AG04449 (cell line): Measurements from ENCODE around the gene COPS4.

Experiments
- CTCF ChIA-PET: fragments of 350-600 bp; formaldehyde crosslinking; extraction: SDS; loops from one replicate; lab custom pipeline; 2021; ENCODE audit warnings: antibody characterized with exemption; lab: Yijun Ruan, JAX
- POLR2A ChIA-PET: fragments of 400-600, 350-600 bp; formaldehyde crosslinking; extraction: SDS; loops from one replicate; lab custom pipeline; 2020; ENCODE audit warnings: antibody characterized with exemption, inconsistent platforms; lab: Yijun Ruan, JAX
- DNase-seq: peaks from one replicate; pipeline ENCODE4 v3.0.0-alpha.2; 2010; ENCODE audit warnings: low read depth, low spot score
- H3K4me3 ChIP-seq: 2 replicates; pipeline ENCODE4 v1.5.1; 2011; ENCODE audit warnings: low read depth, mild to moderate bottlenecking, control low read depth, low read length
- TF ChIP-seq, protein P1 (sequence below): IDR thresholded peaks from one replicate; pipeline ENCODE4 v1.5.1; 2011; ENCODE audit warnings: mild to moderate bottlenecking, moderate library complexity, low read length, control low read depth, inconsistent platforms; ENCODE audit not compliant: insufficient read depth; ENCODE audit errors: missing control alignments

COPS4 gene

GRCh38 chr4:83093060-83093640, 58.2 kb downstream of the COPS4 start:
- H3K4me3 ChIP-seq, result no peak overlapping the region
- TF ChIP-seq, protein P1, sequence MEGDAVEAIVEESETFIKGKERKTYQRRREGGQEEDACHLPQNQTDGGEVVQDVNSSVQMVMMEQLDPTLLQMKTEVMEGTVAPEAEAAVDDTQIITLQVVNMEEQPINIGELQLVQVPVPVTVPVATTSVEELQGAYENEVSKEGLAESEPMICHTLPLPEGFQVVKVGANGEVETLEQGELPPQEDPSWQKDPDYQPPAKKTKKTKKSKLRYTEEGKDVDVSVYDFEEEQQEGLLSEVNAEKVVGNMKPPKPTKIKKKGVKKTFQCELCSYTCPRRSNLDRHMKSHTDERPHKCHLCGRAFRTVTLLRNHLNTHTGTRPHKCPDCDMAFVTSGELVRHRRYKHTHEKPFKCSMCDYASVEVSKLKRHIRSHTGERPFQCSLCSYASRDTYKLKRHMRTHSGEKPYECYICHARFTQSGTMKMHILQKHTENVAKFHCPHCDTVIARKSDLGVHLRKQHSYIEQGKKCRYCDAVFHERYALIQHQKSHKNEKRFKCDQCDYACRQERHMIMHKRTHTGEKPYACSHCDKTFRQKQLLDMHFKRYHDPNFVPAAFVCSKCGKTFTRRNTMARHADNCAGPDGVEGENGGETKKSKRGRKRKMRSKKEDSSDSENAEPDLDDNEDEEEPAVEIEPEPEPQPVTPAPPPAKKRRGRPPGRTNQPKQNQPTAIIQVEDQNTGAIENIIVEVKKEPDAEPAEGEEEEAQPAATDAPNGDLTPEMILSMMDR, result no peak
- ChIA-PET CTCF (interaction anchor here (1.0 to 4.6 kb wide), 3 partner anchors 16 to 158 kb away, joined by 3 to 29 read pairs (median 7); no protein-coding TSS in a partner anchor), POLR2A (no interaction called here)
- DNase-seq, result no peak

GRCh38 chr4:83096397-83096796, 61.4 kb downstream of the COPS4 start:
- TF ChIP-seq, protein P1, result no peak
- H3K4me3 ChIP-seq, result no peak overlapping the region
- ChIA-PET POLR2A (no interaction called here), CTCF (interaction anchor here (1.1 to 4.6 kb wide), 4 partner anchors 10 to 24 kb away, joined by 4 to 29 read pairs (median 4); no protein-coding TSS in a partner anchor)
- no peak for DNase-seq

DNA sequence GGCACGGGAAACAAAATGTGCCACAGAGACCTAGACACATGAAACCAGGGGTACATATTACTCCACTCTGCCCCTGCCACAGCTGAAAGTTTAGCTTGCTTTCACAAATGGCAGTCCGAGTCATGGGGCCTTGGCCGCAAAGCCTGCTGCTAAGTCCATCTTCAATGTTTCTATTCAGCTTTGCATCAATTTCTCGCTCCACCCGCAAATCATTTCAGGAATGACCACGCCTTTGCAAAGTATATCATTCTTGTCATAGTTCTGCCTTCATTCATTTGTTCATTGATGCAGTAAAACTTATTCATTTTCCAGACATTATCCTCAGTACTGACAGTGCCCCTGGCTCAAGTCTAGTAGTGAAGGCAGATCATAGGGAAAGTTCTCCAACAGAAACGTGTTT, 70.0 kb downstream of the COPS4 start:
- TF ChIP-seq, protein P1, result no peak
- CTCF ChIA-PET, result interaction anchor here (1.4 kb wide), 1 partner anchor 167 kb away, joined by 3 read pairs; no protein-coding TSS in a partner anchor

DNA sequence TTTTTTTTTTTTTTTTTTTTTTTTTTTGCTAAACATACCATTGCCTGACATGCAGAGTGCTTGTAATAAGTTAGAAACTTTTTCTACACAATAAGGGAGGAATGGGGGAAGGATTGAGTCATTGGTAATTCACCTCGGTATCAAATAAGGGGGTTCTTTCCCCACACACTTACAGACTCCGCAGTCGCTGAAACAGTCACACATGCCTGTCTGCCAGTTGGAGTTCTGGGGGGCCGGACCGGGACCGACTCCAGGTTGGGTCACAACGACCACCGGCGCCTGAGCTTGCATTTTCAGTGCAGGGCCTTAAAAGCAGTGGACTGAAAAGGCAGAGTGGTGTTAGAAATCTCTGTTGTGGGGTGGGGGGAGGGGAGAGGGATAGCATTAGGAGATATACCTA, 72.6 kb downstream of the COPS4 start:
- CTCF ChIA-PET, result interaction anchor here (3.8 kb wide), 1 partner anchor 12 kb away, joined by 29 read pairs; no protein-coding TSS in a partner anchor
- no peak overlapping the region for H3K4me3 ChIP-seq
- TF ChIP-seq, protein P1, result no peak
- DNase-seq, result no peak
- POLR2A ChIA-PET, result no interaction called here

More for the DNA sequence above, 70.0 kb downstream of the COPS4 start:
- POLR2A ChIA-PET, result no interaction called here
- no peak overlapping the region for H3K4me3 ChIP-seq
- no peak for DNase-seq

- H3K4me3 ChIP-seq, result no peak overlapping the region
- no peak for DNase-seq
- TF ChIP-seq, protein P1, result no peak
Observed at GRCh38 chr4:83108101-83108861, 73.3 kb downstream of the COPS4 start.

More at GRCh38 chr4:83108101-83108861, 73.3 kb downstream of the COPS4 start:
- CTCF ChIA-PET, result interaction anchor here (0.8 to 3.8 kb wide), 5 partner anchors 13 to 173 kb away, joined by 3 to 29 read pairs (median 13); no protein-coding TSS in a partner anchor
- POLR2A ChIA-PET, result no interaction called here
